ENCODE measurements around the gene ATP10B.
"Not testable (repeated sequence)": the region's sequence is repeated elsewhere in the genome, so short reads cannot be mapped to it uniquely, and the experiment has no call there.

The ATP10B gene

DNA sequence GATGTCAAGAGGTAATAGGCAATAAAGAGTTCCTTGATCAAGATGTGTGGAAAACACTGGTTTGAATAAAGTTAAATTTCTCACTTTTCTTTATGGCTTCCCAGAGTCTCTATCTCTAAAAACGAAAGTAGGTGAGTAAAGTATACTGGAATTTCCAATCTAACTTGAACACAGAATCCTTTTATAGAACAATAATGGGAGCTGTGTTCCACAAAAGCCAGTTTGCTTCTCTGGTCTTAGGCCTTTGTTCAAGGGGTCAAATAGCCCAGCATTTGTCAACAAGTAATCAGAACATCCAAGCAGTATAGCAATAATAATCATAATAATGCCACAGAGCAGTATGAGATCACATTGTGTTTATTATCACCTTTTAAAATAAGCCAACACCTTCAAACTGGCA is 20.2 kb downstream of the ATP10B start:
- DNase-seq (ENCODE audit: low read depth in 2 of 2) = no peak

GRCh38 chr5:160824301-160825001 is 27.6 kb downstream of the ATP10B start:
- no peak for DNase-seq (ENCODE audit: low read depth in 2 of 2)

- DNase-seq (ENCODE audit: low read depth in 2 of 2) = not testable (repeated sequence)
These were observed 39.0 kb downstream of the ATP10B start for GRCh38 chr5:160812996-160813395.

DNA sequence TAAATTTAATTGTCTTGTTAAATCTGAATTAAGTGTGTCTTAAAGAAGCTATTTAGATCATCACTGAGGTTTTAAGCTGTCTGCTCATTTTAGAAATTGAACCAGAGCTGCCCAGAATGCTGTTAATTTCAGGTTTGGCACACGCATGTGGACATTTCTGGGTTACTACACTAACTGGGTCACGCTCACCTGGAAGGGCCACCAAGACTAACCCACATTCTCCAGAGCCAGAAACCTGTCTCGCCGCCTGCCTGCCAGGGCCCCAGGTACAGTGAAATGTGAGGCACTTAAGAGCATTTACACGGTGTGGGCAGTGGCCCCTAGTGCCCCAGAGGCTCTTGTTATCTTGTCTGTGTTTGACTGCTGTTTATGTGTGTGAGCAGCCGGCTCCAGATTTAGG is 46.6 kb downstream of the ATP10B start:
- DNase-seq (ENCODE audit: low read depth in 2 of 2) = no peak

DNA sequence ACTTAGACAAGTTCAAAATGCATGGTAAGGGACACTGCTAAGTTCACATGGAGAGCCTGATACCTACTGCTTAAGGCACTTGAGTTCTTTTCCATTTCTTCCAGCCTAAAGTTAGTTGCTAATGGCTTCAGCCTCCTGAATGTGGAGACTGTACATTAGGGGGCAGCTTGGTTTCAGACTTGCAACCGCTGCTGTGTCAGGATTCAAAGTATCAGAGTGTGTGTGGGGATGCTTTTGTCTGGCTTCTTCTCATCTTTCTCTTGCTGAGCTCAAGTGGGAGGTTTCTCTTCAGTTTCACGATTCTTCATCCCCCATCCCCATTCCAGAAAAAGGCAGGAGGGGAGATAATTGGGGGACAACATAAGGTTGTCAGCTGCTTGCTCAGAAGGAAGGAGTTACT is 49.4 kb downstream of the ATP10B start:
- DNase-seq (ENCODE audit: low read depth in 2 of 2) = no peak

DNA sequence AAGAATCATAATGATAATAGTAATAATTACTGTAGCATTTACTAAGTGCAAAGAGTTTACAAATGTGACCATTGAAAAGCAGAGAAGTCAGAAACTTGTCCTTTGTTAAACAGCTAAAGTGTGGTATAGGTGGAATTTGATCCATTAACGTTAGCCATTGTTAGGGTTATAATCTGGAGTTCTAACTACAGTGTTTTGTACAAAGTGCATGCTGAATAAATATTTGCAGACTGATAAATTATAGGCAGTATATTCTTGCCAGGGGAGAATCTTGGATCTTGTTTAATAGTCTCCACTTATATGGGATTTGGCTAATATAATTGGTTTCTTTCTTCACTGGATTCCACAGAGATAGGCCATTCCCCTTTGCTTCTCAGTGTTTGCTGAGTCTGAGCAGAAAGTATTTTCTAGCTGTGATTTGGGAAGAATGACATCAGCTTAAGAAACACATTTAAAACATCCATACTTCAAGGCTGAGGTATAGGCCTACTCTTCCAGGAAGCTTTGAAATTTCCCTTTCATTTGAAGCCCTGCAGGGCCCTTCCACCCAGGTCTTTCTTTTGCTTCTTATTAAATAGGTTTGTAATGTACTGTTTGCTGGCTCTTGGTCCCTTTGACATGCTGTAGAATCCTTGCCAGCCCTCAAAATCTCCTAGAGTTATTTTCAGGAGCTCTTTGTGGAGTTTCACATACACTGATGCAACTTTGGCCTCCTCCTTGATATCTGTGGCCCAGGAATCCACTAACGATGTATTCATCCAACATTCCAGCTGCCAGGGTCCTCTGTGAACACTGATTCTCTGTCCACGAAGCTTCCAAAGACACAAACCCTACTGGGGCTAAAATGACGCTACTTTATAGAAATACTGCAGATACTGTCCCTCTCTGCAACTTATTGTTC is 51.4 kb downstream of the ATP10B start:
- DNase-seq (ENCODE audit: low read depth in 2 of 2) = no peak

GRCh38 chr5:160799184-160799583 is 52.8 kb downstream of the ATP10B start:
- no peak for DNase-seq (ENCODE audit: low read depth in 2 of 2)

- DNase-seq (ENCODE audit: low read depth in 2 of 2) = no peak
These were observed 55.0 kb downstream of the ATP10B start for GRCh38 chr5:160797020-160797419.

DNA sequence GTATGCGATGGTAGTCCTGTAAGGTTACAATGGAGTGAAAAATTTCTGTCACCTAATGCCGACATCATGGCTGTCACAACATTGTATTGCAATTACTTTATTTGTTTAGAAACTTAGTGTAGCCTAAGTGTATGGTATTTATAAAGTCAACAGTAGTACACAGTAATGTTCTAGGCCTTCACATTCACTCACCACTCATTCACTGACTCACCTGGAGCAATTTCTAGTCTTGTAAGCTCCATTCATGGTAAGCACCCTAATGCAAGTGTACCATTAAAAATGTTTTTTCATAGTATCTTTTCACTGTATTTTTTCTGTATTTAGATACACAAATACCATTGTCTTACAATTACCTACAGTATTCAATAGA is 58.5 kb downstream of the ATP10B start:
- no peak for DNase-seq (ENCODE audit: low read depth in 2 of 2)

DNA sequence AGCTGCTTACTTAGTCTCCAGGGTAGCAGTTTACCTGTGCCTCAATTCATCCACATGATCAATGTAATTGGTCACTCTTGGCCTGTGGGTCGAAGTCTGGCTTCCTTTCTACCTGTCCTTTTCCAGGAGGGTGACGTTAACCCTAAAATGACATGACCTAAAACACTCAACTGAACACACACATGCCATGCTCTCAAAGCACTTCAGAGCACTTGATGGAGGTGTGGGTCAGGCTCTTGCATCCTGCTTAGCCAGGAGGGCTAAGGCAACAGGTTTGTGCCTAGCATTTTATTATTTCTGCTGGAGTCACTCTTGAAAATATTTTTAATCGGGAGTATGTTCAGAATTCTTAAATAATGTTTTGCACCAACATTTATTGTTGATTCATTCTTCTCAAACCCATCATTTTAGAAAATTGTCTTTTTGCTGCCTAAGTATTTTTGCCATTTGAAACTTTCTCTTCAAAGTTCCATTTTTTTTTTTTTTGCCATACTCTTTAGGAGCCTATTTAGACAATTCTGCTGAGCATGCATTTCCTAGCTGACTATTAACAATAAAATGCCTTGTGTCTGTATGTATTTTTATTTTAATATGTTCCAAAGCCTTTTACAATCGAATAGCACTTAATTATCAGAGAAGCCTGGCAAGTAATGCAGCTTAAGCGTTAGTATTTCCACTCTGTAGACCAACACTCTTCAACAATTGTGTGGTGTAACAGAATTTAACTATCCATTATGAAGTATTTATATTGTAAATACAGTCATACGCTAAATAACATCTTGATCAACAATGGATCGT is 59.1 kb downstream of the ATP10B start:
- no peak for DNase-seq (ENCODE audit: low read depth in 2 of 2)

GRCh38 chr5:160792281-160792680 is 59.7 kb downstream of the ATP10B start:
- DNase-seq (ENCODE audit: low read depth in 2 of 2) = no peak

DNA sequence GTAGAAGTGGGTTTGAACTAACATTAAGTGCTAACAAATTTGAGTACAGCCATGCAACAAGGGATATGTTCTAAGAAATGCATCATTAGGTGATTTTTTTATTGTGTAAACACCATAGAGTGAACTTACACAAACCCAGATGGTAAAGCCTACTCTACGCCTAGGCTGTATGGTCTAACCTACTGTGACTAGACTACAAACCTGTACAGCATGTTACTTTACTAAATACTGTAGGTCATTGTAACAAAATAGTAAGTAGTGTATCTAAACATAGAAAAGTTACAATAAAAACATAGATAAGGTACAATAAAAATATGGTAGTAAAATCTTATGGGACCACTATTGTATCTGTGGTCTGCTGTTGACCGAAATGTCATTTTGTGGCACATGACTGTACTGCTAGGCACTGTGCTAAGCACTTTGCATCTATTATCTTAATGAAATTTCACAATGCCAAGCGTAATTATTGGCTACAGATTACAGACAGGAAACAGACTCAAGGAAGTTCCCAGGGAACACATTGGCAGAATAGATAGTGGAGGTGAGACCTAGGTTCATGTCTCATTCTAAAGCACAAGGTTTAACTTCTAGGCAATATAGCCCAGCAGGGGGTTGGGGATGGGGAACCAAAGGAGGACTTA is 62.7 kb downstream of the ATP10B start:
- DNase-seq (ENCODE audit: low read depth in 2 of 2) = no peak

- DNase-seq (ENCODE audit: low read depth in 2 of 2) = no peak
These were observed 63.8 kb downstream of the ATP10B start for GRCh38 chr5:160788102-160788660.

DNA sequence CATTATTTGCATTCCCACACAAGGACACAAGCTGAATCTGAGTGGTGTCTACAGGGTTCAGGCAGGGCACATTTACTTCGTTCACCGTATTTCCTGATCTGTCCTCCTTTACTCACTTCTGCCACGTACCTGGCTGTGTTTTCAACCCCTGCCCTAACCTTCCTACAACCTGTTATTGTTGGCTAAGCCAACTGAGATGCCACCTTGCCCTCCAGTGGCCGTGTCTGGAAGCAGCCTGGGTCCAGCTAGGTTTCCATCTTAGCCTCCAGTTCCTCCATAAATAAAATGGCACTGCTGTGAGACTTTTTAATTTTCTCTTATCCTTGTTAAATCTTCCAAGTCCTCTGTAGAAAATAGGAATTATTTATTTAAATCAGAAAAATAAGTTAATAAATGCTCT is 64.8 kb downstream of the ATP10B start:
- peak in 1 of 2 donors; percentile 1 for DNase-seq (ENCODE audit: low read depth in 2 of 2)

DNA sequence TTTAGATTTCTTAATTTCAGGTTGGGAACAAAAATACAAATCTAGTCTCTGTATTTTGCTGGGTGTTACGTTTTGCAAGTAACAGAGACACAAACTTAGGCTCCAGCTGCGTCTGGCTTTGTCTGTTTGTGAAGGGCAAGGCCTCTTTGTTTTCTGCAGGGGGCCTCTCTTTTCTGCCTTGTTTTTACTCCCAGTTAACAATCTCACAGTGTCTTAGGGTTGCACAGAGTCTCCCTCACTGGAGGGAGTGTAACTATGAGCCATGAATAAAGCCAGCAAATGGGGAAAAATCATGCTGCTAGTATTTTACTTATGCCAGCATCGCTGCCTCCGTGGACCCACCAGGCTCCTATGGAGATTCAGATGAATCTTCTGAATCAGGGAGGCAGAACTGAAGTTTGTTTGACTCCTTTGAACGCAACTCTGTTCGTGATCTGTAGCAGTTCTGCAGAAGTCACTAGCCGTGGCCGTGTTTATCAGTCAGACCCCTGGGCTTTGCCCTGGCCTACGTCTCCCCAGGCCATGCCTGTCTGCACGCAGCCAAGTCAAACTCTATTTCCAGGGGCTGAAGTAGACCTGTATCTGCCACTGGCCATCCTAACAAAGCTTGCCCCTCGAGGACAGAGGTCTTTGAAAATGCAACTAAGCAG is 77.2 kb downstream of the ATP10B start:
- DNase-seq (ENCODE audit: low read depth in 2 of 2) = no peak

- no peak for DNase-seq (ENCODE audit: low read depth in 2 of 2)
These were observed 78.2 kb downstream of the ATP10B start for GRCh38 chr5:160773646-160774410.

GRCh38 chr5:160772854-160773253 is 79.2 kb downstream of the ATP10B start:
- no peak for DNase-seq (ENCODE audit: low read depth in 2 of 2)

DNA sequence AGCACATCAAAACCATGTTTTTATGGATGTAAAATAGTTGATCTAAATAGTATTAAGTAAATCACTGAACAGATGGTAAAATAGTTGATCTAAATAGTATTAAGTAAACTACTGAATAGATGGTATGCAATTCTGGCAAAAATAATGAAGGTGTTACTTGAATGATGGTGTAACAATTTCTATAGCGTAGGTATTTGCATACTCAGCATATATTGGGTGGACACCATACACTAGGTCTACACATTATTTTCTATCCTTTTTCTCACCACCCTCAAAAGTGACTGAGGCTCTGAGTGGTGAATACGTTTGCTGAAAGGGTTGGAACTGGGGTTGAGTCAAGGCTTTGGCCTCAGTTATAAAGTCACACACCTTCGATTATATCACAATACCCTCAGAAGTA is 81.3 kb downstream of the ATP10B start:
- no peak for DNase-seq (ENCODE audit: low read depth in 2 of 2)

DNA sequence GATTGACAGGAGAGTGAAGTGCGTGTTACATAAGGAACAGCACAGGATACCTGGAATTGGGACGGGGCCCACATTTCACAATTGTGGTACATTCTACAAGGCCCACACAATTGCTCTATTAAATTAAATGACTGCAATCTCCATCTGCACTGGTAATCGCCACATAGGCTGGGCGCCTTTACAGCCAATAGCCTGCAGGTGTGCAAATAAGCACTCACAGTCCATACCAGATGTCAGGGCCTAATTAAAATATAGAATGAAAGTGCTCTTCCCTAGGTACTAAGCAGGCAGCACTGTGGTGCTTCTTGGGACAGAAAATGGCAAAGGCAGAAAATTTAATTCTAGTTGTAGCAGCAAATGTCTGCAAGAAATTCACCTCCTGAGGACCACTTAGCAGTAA is 82.7 kb downstream of the ATP10B start:
- no peak for DNase-seq (ENCODE audit: low read depth in 2 of 2)

DNA sequence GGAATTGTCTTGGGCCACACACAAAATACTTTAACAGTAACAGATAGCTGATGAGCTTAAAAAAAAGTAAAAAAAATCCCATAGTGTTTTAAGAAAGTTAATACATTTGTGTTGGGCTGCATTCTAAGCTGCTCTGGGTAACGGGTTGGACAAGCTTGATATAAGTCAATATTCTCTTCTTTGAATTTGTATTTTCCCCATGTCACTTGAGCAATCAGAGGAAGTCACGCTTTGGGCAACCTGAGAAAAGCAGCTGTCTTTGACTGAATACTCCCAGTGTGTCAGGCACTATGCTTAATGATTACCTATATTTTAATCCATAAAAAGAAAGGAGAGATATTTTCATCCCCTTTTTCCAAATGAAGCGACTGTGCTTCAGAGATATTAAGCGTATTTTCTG is 84.9 kb downstream of the ATP10B start:
- DNase-seq (ENCODE audit: low read depth in 2 of 2) = no peak
